Mesendoderm (in vitro differentiated cells): ENCODE results near the gene TPSAB1.

Experiments
- DNase-seq: peaks from one replicate; pipeline ENCODE4 v3.0.0; 2013
- H2AK5ac ChIP-seq: 2 replicates; pipeline ENCODE4 v1.6.1; 2013; ENCODE audit warnings: low read length, inconsistent platforms
- H2BK120ac ChIP-seq: 2 replicates; pipeline ENCODE4 v1.6.1; 2013; ENCODE audit warnings: low read depth, mild to moderate bottlenecking, low read length, moderate library complexity, mixed read lengths
- H2BK15ac ChIP-seq: replicated peaks from 2 replicates; pipeline ENCODE4 v1.6.1; 2013; ENCODE audit warnings: low read depth, mild to moderate bottlenecking, moderate library complexity
- H2BK5ac ChIP-seq: 2 replicates; pipeline ENCODE4 v1.6.1; 2013; ENCODE audit warnings: low read length, inconsistent platforms
- H3K18ac ChIP-seq: 2 replicates; pipeline ENCODE4 v1.6.1; 2013; ENCODE audit warnings: mild to moderate bottlenecking, low read length, mixed read lengths
- H3K23ac ChIP-seq: one replicate; pipeline ENCODE4 v1.6.1; 2013; ENCODE audit warnings: low read length
- H3K27ac ChIP-seq: 2 replicates; pipeline ENCODE4 v1.5.1; 2013; ENCODE audit warnings: low read depth, mild to moderate bottlenecking, inconsistent platforms, low read length, moderate library complexity
- H3K27me3 ChIP-seq: 2 replicates; pipeline ENCODE4 v1.6.1; 2013; ENCODE audit warnings: low read length, control low read depth, mild to moderate bottlenecking, inconsistent platforms; ENCODE audit not compliant: insufficient read depth, poor library complexity
- H3K36me3 ChIP-seq: 2 replicates; pipeline ENCODE4 v1.6.1; 2013; ENCODE audit warnings: low read length, inconsistent platforms; ENCODE audit not compliant: control insufficient read depth, insufficient read depth
- H3K4ac ChIP-seq: one replicate; pipeline ENCODE4 v1.6.1; 2013; ENCODE audit warnings: low read depth, mild to moderate bottlenecking, low read length, moderate library complexity
- H3K4me1 ChIP-seq: 2 replicates; pipeline ENCODE4 v1.6.1; 2013; ENCODE audit warnings: low read depth, low read length, inconsistent platforms; ENCODE audit not compliant: control insufficient read depth
- H3K4me2 ChIP-seq: 2 replicates; pipeline ENCODE4 v1.6.1; 2013; ENCODE audit warnings: low read length
- H3K4me3 ChIP-seq: 2 replicates; pipeline ENCODE4 v1.5.1; 2013; ENCODE audit warnings: mild to moderate bottlenecking, low read length
- H3K56ac ChIP-seq: one replicate; pipeline ENCODE4 v1.6.1; 2013; ENCODE audit warnings: low read length
- H3K79me1 ChIP-seq: 2 replicates; pipeline ENCODE4 v1.6.1; 2013; ENCODE audit warnings: low read length, inconsistent platforms
- H3K79me2 ChIP-seq: 2 replicates; pipeline ENCODE4 v1.6.1; 2013; ENCODE audit warnings: mild to moderate bottlenecking, low read length; ENCODE audit not compliant: control insufficient read depth, insufficient read depth
- H3K9ac ChIP-seq: 2 replicates; pipeline ENCODE4 v1.6.1; 2013; ENCODE audit warnings: low read length, inconsistent platforms
- H4K5ac ChIP-seq: one replicate; pipeline ENCODE4 v1.6.1; 2013; ENCODE audit warnings: low read length
- H4K8ac ChIP-seq: one replicate; pipeline ENCODE4 v1.6.1; 2013; ENCODE audit warnings: low read depth, mild to moderate bottlenecking, control low read depth, low read length, moderate library complexity
- WGBS: extraction: QIAGEN DNeasy Blood & Tissue Kit; methylation state at CpG from one replicate; pipeline ENCODE4 v1.1.7; 2013; ENCODE audit warnings: low lambda C conversion rate, missing lambda C conversion rate; ENCODE audit not compliant: insufficient coverage; ENCODE audit errors: extremely low coverage; 5-methylcytosine and 5-hydroxymethylcytosine counted together

TPSAB1 gene

DNA sequence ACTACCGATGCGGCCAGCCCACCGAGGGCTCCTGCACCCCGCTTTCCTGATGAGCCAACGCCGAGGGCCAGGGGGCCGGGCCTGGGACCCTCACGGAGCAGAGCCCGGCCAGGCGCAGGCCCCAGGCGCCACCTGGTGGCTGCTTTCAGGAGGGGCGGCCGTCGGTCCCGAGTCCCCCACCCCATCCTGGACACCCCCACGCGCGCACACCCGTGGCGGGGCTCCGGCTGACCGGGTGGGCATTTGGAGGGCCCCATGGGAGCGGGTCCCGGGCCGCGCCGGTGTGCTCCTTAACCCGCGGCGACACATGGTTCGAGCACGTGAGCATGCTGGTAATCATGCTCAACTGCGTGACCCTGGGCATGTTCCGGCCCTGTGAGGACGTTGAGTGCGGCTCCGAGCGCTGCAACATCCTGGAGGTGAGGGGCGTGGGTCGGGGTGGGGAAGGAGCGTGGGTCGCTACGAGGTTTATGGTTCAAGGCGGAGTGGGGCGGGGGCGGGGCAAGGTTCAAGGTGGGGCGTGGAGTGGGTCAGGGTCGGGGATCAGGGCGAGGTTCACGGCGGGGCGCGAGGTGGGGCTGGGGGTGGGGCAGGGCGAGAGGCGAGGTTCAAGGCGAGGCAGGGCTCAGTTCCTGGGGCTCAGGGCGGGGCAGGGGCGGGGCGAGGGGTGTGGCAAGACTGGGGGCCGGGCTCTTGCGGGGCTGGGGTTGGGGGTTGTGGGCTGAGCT lies 45.7 kb upstream of the TPSAB1 start:
- Histone ChIP-seq H3K4me1 (no peaks in the 10 kb centered on the region), H2BK15ac (no peak overlapping the region), H3K4me2 (no peak overlapping the region), H3K18ac (no peak overlapping the region), H3K79me1 (no peaks in the 10 kb centered on the region), H4K5ac (no peak overlapping the region), H3K27me3 (no peaks in the 10 kb centered on the region), H3K36me3 (no peaks in the 10 kb centered on the region), H4K8ac (no peak overlapping the region), H3K4me3 (no peak overlapping the region), H3K9ac (no peak overlapping the region), H2AK5ac (no peak overlapping the region), H3K27ac (no peak overlapping the region), H3K56ac (no peak overlapping the region), H3K23ac (no peak overlapping the region), H3K79me2 (no peaks in the 10 kb centered on the region), H3K4ac (no peak overlapping the region), H2BK5ac (no peak overlapping the region), H2BK120ac (no peak overlapping the region)
- DNase-seq: no peak
- no CpG with 5 or more reads among the region's 61 CpGs for WGBS

- Histone ChIP-seq H3K4me3 (no peak overlapping the region), H2BK5ac (no peak overlapping the region), H3K4me1 (no peaks in the 10 kb centered on the region), H3K9ac (no peak overlapping the region), H3K18ac (no peak overlapping the region), H3K4ac (no peak overlapping the region), H3K79me2 (no peaks in the 10 kb centered on the region), H3K56ac (no peak overlapping the region), H4K5ac (no peak overlapping the region), H2AK5ac (no peak overlapping the region), H3K23ac (no peak overlapping the region), H3K4me2 (no peak overlapping the region), H3K27ac (no peak overlapping the region), H2BK120ac (no peak overlapping the region), H3K27me3 (no peaks in the 10 kb centered on the region), H2BK15ac (no peak overlapping the region), H4K8ac (no peak overlapping the region), H3K36me3 (no peaks in the 10 kb centered on the region), H3K79me1 (no peaks in the 10 kb centered on the region)
- no CpG with 5 or more reads among the region's 14 CpGs for WGBS
- no peak for DNase-seq
Measured at GRCh38 chr16:1195393-1195666, 45.2 kb upstream of the TPSAB1 start.

DNA sequence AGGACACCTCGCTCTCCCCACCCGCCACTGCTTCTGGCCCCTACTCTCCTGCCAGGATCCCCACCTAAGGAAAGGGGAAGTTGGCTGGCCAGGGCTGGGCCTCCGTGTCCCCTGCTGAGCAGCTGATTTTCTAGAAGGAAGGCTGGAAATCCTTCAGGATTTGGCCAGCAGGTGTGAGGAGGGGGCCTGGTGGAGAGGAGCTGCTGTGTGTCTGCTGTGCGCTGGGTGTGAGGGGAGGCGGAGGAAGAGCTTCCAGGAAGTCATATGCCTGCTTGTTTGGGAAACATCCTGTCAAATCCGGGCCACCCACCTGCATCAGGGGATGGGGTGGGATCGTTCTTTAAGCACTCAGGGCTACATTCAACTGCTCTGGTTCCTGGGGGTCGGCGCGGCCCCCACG lies 44.0 kb upstream of the TPSAB1 start:
- no peak overlapping the region for H3K4me2 ChIP-seq
- WGBS: no CpG with 5 or more reads among the region's 11 CpGs

GRCh38 chr16:1197237-1197866 lies 43.2 kb upstream of the TPSAB1 start:
- no peak overlapping the region for H4K8ac ChIP-seq
- no peak overlapping the region for H2AK5ac ChIP-seq
- H2BK5ac ChIP-seq: no peak overlapping the region
- no peak overlapping the region for H3K4me3 ChIP-seq
- H3K56ac ChIP-seq: no peak overlapping the region
- no CpG with 5 or more reads among the region's 19 CpGs for WGBS
- no peaks in the 10 kb centered on the region for H3K79me2 ChIP-seq
- no peak overlapping the region for H3K9ac ChIP-seq
- H2BK120ac ChIP-seq: no peak overlapping the region
- no peak overlapping the region for H3K18ac ChIP-seq
- H3K4me1 ChIP-seq: no peaks in the 10 kb centered on the region
- no peaks in the 10 kb centered on the region for H3K36me3 ChIP-seq
- H3K23ac ChIP-seq: no peak overlapping the region
- no peak overlapping the region for H4K5ac ChIP-seq
- H3K79me1 ChIP-seq: no peaks in the 10 kb centered on the region
- H3K27me3 ChIP-seq: no peaks in the 10 kb centered on the region
- no peak overlapping the region for H3K4ac ChIP-seq
- H3K27ac ChIP-seq: no peak overlapping the region
- H3K4me2 ChIP-seq: no peak overlapping the region
- DNase-seq: no peak
- no peak overlapping the region for H2BK15ac ChIP-seq

More for the DNA sequence above, 44.0 kb upstream of the TPSAB1 start:
- H3K4me3 ChIP-seq: no peak overlapping the region
- no peak overlapping the region for H2AK5ac ChIP-seq
- H3K36me3 ChIP-seq: no peaks in the 10 kb centered on the region
- H3K79me2 ChIP-seq: no peaks in the 10 kb centered on the region
- no peak overlapping the region for H3K18ac ChIP-seq
- H3K23ac ChIP-seq: no peak overlapping the region
- H4K8ac ChIP-seq: no peak overlapping the region
- H3K9ac ChIP-seq: no peak overlapping the region
- H3K79me1 ChIP-seq: no peaks in the 10 kb centered on the region
- H3K27ac ChIP-seq: no peak overlapping the region
- H3K27me3 ChIP-seq: no peaks in the 10 kb centered on the region
- H3K4ac ChIP-seq: no peak overlapping the region
- H2BK5ac ChIP-seq: no peak overlapping the region
- DNase-seq: no peak
- H4K5ac ChIP-seq: no peak overlapping the region
- H3K56ac ChIP-seq: no peak overlapping the region
- no peaks in the 10 kb centered on the region for H3K4me1 ChIP-seq
- no peak overlapping the region for H2BK120ac ChIP-seq
- H2BK15ac ChIP-seq: no peak overlapping the region

GRCh38 chr16:1198194-1198593 lies 42.3 kb upstream of the TPSAB1 start:
- no peak overlapping the region for H3K56ac ChIP-seq
- H3K4me1 ChIP-seq: no peaks in the 10 kb centered on the region
- H4K5ac ChIP-seq: no peak overlapping the region
- no peak overlapping the region for H3K23ac ChIP-seq
- no peak overlapping the region for H2BK5ac ChIP-seq
- no peaks in the 10 kb centered on the region for H3K36me3 ChIP-seq
- no peaks in the 10 kb centered on the region for H3K79me2 ChIP-seq
- no peak overlapping the region for H3K4me3 ChIP-seq
- H4K8ac ChIP-seq: no peak overlapping the region
- H3K4me2 ChIP-seq: no peak overlapping the region
- H3K27me3 ChIP-seq: no peaks in the 10 kb centered on the region
- H3K27ac ChIP-seq: no peak overlapping the region
- no peak overlapping the region for H3K18ac ChIP-seq
- no peaks in the 10 kb centered on the region for H3K79me1 ChIP-seq
- DNase-seq: no peak
- H3K9ac ChIP-seq: no peak overlapping the region
- no peak overlapping the region for H2BK120ac ChIP-seq
- WGBS: no CpG with 5 or more reads among the region's 18 CpGs
- no peak overlapping the region for H2AK5ac ChIP-seq
- no peak overlapping the region for H3K4ac ChIP-seq
- H2BK15ac ChIP-seq: no peak overlapping the region
